Heart left ventricle (tissue), 16 donors: ENCODE results near the gene DDAH2. TPM values are rescaled to one million over a fixed set of nuclear protein-coding genes. Genes with fewer than 3 reads are reported as not detected.

Source experiments
- ATAC-seq, 4 donors: fragments of 200-7000 bp; cut with Tn5 transposase; one replicate each; pipeline ENCODE4 v1.9.1; 2020 to 2022; ENCODE audit warnings: moderate library complexity in 4 of 4, mild to moderate bottlenecking in 3 of 4, moderate number of reproducible peaks in 1 of 4
- DNase-seq, 5 donors: peaks; one replicate each; pipeline ENCODE4 v3.0.0-alpha.2; 2020
- H3K27ac ChIP-seq, 12 donors: fragments of 200-600 bp; sonication (generic) in 4 of 12; one replicate each; pipeline versions ENCODE4 v1.5.0 to v1.8.0; 2016 to 2022; ENCODE audit warnings: mild to moderate bottlenecking in 2 of 12
- H3K27me3 ChIP-seq, 9 donors: fragments of 200-600 bp; sonication (generic) in 2 of 9; one replicate each; pipeline versions ENCODE4 v1.5.1 to v1.8.0; 2016 to 2022; ENCODE audit warnings: mild to moderate bottlenecking in 3 of 9
- H3K36me3 ChIP-seq, 9 donors: fragments of 200-600 bp; sonication (generic) in 2 of 9; one replicate each; pipeline versions ENCODE4 v1.5.0 to v1.8.0; 2018 to 2022; ENCODE audit warnings: mild to moderate bottlenecking in 2 of 9
- H3K4me1 ChIP-seq, 12 donors: fragments of 200-600 bp; sonication (generic) in 4 of 12; one replicate each; pipeline versions ENCODE4 v1.5.0 to v1.8.0; 2016 to 2022; ENCODE audit warnings: mild to moderate bottlenecking in 3 of 12
- H3K4me3 ChIP-seq, 12 donors: fragments of 200-600 bp; sonication (generic) in 4 of 12; one replicate each; pipeline versions ENCODE4 v1.5.0 to v1.8.0; 2017 to 2022; ENCODE audit warnings: mild to moderate bottlenecking in 9 of 12, moderate library complexity in 4 of 12
- H3K9me3 ChIP-seq, 12 donors: fragments of 200-600 bp; sonication (generic) in 4 of 12; one replicate each; pipeline versions ENCODE4 v1.5.0 to v1.8.0; 2016 to 2022; ENCODE audit warnings: mild to moderate bottlenecking in 1 of 12
- POLR2A ChIP-seq, 2 donors: fragments of 450-650 bp; IDR thresholded peaks; one replicate each; pipeline ENCODE4 v1.6.1; 2017; ENCODE audit warnings: antibody characterized with exemption in 2 of 2, mild to moderate bottlenecking in 2 of 2, moderate library complexity in 2 of 2
- WGBS, 4 donors: extraction: QIAGEN DNeasy Blood & Tissue Kit in 2 of 4; methylation state at CpG; one replicate each; pipeline versions ENCODE4 v1.1.5 to v1.1.7; 2013 to 2018; 5-methylcytosine and 5-hydroxymethylcytosine counted together
- intact Hi-C, 10 donors: fragments of 100-400 bp; cut with DNase I; formaldehyde crosslinking; loops; one replicate each; pipeline versions ENCODE4 v1.11.1 to v1.14.2; 2022
- polyA plus RNA-seq, 2 donors: library from polyadenylated mRNA; stranded (reverse); fragments of 200-250 nt; gene quantifications; one replicate each; pipeline ENCODE4 v1.2.3, GENCODE V29; 2013
- total RNA-seq, 9 donors: library from RNA; depleted of rRNA in 2 of 9; stranded (reverse); fragments of >200 nt in 2 of 9; fragmentation: NEBNext Ultra II Directional in 3 of 9; extraction: Animal tissue kit (Norgen Biotek cat#: 25700) in 3 of 9; gene quantifications; one replicate each; pipeline versions ENCODE4 v1.1.0 to v1.2.4, GENCODE V29; 2016 to 2023
- TF ChIP-seq, protein P1 (sequence below), 12 donors: fragments of 200-600 bp; sonication (generic) in 4 of 12; IDR thresholded peaks; one replicate each; pipeline versions ENCODE4 v1.5.0 to v1.8.0; 2018 to 2022; ENCODE audit warnings: antibody characterized with exemption in 12 of 12, mild to moderate bottlenecking in 5 of 12
- donor health status: ischemic (EF 13 %, LVEDD 7.1; RV severe dilation, severe dysfunction).
- donor health status: healthy with polysubstance abuse.
- donor health status: DM: no; HTN: yes; CAD: no.
- donor health status: DM: no; HTN: no; CAD: no.
- donor health status: ischemic (EF 25% LVEDD 6.9; RV normal size, moderate dysfunction).
- donor health status: ischemic (EF 25% LVEDD 5.7; RV mildly dilated, moderate dysfunction).
- donor health status: healthy.
- donor health status: DM: yes; HTN: yes; CAD: no.
- donor health status: ischemic (EF 35%, LVEDD 5.7; RV mildly dilated, moderate dysfunction).
- donor health status: nonischemic (EF 11% LVEDD 7.7; RV severe dilation, severe dysfunction).
- donor health status: DM: yes; HTN: yes; CAD: no.
- donor health status: PGD.
- donor health status: ischemic (EF 29% LVEDD 5.4; RV normal size, mild dysfunction).
- donor health status: nonischemic (EF 23%, LVEDD 6.1; RV moderate dilation, normal function).

Gene DDAH2
- total and polyA plus RNA-seq, 11 donors, result 42.3 to 80.5 (median 56.8) TPM

DNA sequence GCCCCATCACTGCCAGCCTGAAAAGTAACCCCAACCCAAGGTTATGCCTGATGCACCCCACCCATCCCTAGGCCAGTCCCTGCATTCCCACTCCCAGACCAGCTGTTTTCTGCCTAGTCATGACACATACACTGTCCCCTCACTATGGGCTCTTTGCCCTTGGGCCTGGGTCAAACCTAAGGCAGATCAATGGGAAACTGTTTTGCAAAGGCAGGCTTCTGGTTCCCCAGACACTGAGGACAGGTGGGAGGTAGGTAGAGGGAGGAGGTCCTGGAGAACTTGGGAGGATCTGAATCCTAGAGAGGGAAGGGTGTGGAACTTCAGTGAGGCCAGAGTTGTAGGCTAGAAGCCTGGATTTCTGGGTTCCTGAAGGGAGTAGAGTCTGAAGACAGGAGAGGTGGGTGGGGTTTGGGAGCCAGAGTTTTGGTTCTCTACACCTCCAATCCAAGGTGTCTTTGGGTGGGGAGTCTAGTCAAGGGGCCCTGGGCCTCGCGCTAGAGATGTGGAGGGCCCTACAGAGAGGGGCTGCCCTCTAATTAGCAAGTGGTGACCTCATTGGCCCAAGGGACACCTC lies 5.2 kb upstream of the DDAH2 start:
- H3K36me3 ChIP-seq, result peaks cover 3 to 44% (median 37%) of the 10 kb centered on the region in 9 donors
- DNase-seq (no peak), ATAC-seq (no peak)
- H3K4me1 ChIP-seq, result peaks cover 5 to 75% (median 44%) of the 10 kb centered on the region in 12 donors
- H3K27me3 ChIP-seq, result no peaks in the 10 kb centered on the region
- no peaks in the 10 kb centered on the region for H3K9me3 ChIP-seq
- TF ChIP-seq POLR2A (IDR thresholded peaks at IDR 0.05), result no peak
- TF ChIP-seq, protein P1, sequence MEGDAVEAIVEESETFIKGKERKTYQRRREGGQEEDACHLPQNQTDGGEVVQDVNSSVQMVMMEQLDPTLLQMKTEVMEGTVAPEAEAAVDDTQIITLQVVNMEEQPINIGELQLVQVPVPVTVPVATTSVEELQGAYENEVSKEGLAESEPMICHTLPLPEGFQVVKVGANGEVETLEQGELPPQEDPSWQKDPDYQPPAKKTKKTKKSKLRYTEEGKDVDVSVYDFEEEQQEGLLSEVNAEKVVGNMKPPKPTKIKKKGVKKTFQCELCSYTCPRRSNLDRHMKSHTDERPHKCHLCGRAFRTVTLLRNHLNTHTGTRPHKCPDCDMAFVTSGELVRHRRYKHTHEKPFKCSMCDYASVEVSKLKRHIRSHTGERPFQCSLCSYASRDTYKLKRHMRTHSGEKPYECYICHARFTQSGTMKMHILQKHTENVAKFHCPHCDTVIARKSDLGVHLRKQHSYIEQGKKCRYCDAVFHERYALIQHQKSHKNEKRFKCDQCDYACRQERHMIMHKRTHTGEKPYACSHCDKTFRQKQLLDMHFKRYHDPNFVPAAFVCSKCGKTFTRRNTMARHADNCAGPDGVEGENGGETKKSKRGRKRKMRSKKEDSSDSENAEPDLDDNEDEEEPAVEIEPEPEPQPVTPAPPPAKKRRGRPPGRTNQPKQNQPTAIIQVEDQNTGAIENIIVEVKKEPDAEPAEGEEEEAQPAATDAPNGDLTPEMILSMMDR (IDR thresholded peaks at IDR 0.05), result no peak
- intact Hi-C loops, result loop anchor here in 5 of 10 donors (5.0 to 10.0 kb wide), 6 partner anchors 33 to 100 kb away; partner anchors contain the start of gene VARS1 (in 1 of the 5)
- 30 to 50% (median 43%) methylated on average over 2 of the region's 2 CpGs for WGBS, 4 donors
- H3K27ac ChIP-seq, result peak overlapping the region; percentile 66 to 99 (median 92)
- H3K4me3 ChIP-seq, result peak overlapping the region; percentile 40 to 91 (median 78)

DNA sequence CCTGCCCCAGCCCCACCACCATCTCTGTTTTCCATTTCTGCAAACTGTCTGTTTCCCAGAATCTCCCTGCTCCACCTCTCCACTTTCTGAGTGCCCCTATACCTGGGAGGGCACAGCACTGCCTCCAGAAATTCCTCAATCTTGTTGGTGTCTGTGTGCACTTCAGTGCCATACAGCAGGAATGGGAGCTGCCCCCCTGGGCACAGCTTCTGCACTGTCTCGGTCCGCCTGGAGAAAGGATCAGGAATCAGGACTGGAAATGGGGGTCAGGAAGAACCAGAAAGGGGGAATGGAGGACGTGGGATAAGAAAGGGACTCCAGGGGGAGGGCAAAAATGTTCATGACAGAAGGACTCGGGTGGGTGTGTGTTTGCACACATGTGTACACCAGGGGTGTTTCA lies 4.6 kb upstream of the DDAH2 start:
- H3K27me3 ChIP-seq, result no peaks in the 10 kb centered on the region
- peak overlapping the region in 11 of 12 donors; percentile 14 to 99 (median 92) for H3K27ac ChIP-seq
- peaks cover 5 to 76% (median 42%) of the 10 kb centered on the region in 12 donors for H3K4me1 ChIP-seq
- ATAC-seq, result no peak
- intact Hi-C loops, result loop anchor here in 5 of 10 donors (5.0 to 10.0 kb wide), 6 partner anchors 34 to 101 kb away; partner anchors contain the start of gene VARS1 (in 1 of the 5)
- DNase-seq, result no peak
- WGBS, 4 donors, result 76 to 83% (median 79%) methylated on average over 4 of the region's 4 CpGs
- H3K9me3 ChIP-seq, result no peaks in the 10 kb centered on the region
- peaks cover 3 to 44% (median 37%) of the 10 kb centered on the region in 9 donors for H3K36me3 ChIP-seq
- TF ChIP-seq, protein P1 (IDR thresholded peaks at IDR 0.05), result no peak
- TF ChIP-seq POLR2A (IDR thresholded peaks at IDR 0.05), result no peak
- H3K4me3 ChIP-seq, result peak overlapping the region in 5 of 12 donors; percentile 65 to 91 (median 89)

DNA sequence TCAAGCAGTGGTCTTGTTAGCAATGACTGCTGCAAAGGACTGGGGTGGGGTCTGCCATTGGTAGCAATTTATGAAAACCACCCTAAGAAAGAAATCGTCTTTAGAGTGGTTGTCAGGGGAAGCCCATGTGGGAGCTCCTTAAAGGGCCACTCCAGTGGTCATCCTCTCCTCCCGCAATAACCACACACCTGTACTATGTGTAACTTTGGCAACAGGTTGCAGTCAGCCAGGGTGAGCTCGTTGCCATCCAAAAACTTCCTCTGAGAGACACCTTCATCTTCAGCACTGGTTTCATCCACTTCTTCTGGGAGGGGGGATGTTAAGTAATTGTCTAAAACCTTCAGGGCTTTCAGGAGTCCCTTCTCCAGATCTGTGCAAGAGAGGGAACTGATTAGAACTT lies 2.9 kb upstream of the DDAH2 start:
- TF ChIP-seq POLR2A (IDR thresholded peaks at IDR 0.05), result no peak
- TF ChIP-seq, protein P1 (IDR thresholded peaks at IDR 0.05), result no peak
- H3K36me3 ChIP-seq, result peaks cover 3 to 60% (median 49%) of the 10 kb centered on the region in 9 donors
- peak overlapping the region in 2 of 12 donors; percentile 4 to 9 for H3K4me3 ChIP-seq
- no peaks in the 10 kb centered on the region for H3K9me3 ChIP-seq
- H3K27me3 ChIP-seq, result no peaks in the 10 kb centered on the region
- H3K27ac ChIP-seq, result peak overlapping the region in 6 of 12 donors; percentile 16 to 99 (median 67)
- ATAC-seq (no peak), DNase-seq (no peak)
- peaks cover 5 to 76% (median 39%) of the 10 kb centered on the region in 12 donors for H3K4me1 ChIP-seq
- intact Hi-C loops, result loop anchor here in 5 of 10 donors (5.0 to 10.0 kb wide), 6 partner anchors 35 to 103 kb away; partner anchors contain the start of gene VARS1 (in 1 of the 5)
- WGBS, 4 donors, result 56 to 72% (median 64%) methylated on average over 3 of the region's 3 CpGs

DNA sequence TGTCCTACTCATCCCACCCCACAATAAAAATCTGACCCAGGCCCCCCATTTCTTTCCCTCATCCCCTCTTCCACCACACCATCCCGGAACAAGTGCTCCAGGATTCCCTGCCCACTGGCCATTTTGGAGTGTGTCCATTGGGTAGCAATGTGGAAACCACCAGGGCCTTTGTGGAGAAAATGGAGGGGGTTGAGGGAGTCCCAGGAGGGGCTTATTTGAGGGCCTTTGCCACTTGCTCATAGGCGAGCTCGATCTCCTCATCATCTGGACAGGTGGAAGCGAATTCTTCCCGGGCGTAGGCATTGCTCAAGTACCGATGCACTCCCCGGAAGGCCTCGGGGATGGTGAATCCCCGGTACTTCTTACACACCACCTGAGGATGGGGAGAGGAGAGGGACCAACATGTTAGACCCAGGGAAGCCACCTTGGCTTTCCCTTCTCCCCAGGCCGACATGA lies 1.6 kb upstream of the DDAH2 start:
- Histone ChIP-seq H3K27me3 (no peaks in the 10 kb centered on the region), H3K27ac (peak overlapping the region in 11 of 12 donors; percentile 90 to 99 (median 97)), H3K9me3 (no peaks in the 10 kb centered on the region), H3K36me3 (peaks cover 3 to 74% (median 61%) of the 10 kb centered on the region in 9 donors), H3K4me1 (peaks cover 5 to 85% (median 36%) of the 10 kb centered on the region in 12 donors), H3K4me3 (peak overlapping the region in 10 of 12 donors; percentile 66 to 95 (median 78))
- TF ChIP-seq, protein P1 (IDR thresholded peaks at IDR 0.05), result no peak
- no peak for TF ChIP-seq POLR2A (IDR thresholded peaks at IDR 0.05)
- intact Hi-C loops, result loop anchor here in 6 of 10 donors (2.0 to 10.0 kb wide), 7 partner anchors 37 to 104 kb away; partner anchors contain the start of genes HSPA1B (in 1 of the 6) and VARS1 (in 1 of the 6)
- DNase-seq (no peak), ATAC-seq (no peak)
- WGBS, 4 donors, result 89 to 96% (median 92%) methylated on average over 11 of the region's 11 CpGs
